SK-N-MC (cell line): ENCODE measurements around the gene FSD1.
"Not testable (repeated sequence)": the region's sequence is repeated elsewhere in the genome, so short reads cannot be mapped to it uniquely, and the experiment has no call there.

Experiments
- DNase-seq: peaks from one replicate; pipeline ENCODE4 v3.0.0-alpha.2; 2011; ENCODE audit warnings: low read depth, low spot score
- H3K27ac ChIP-seq: fragments of 200-600 bp; sonication (generic); 2 replicates; pipeline ENCODE4 v1.5.1; 2016; ENCODE audit warnings: mixed run types
- H3K36me3 ChIP-seq: fragments of 200-600 bp; sonication (generic); 2 replicates; pipeline ENCODE4 v1.6.1; 2017; ENCODE audit warnings: antibody characterized with exemption, low read length, mixed read lengths; ENCODE audit not compliant: insufficient read depth
- H3K4me3 ChIP-seq: fragments of 200-600 bp; sonication (generic); 2 replicates; pipeline ENCODE4 v1.5.1; 2016
- H3K9ac ChIP-seq: fragments of 200-600 bp; sonication (generic); 2 replicates; pipeline ENCODE4 v1.8.0; 2017; ENCODE audit warnings: mixed run types, mixed read lengths; ENCODE audit not compliant: insufficient read length
- H3K9me3 ChIP-seq: fragments of 200-600 bp; sonication (generic); 2 replicates; pipeline ENCODE4 v1.6.1; 2017; ENCODE audit warnings: low read depth, mild to moderate bottlenecking, antibody characterized with exemption, low read length, moderate library complexity, mixed read lengths
- EZH2 ChIP-seq: fragments of 200-600 bp; sonication (generic); IDR thresholded peaks from one replicate; pipeline ENCODE4 v1.6.1; 2017; ENCODE audit warnings: antibody characterized with exemption
- FOXP2 ChIP-seq: optimal IDR thresholded peaks from 2 replicates; pipeline ENCODE3; 2011; ENCODE audit warnings: mild to moderate bottlenecking, moderate library complexity; ENCODE audit not compliant: insufficient read depth; ENCODE audit errors: extremely low read length, control extremely low read depth
- POLR2AphosphoS5 ChIP-seq: IDR thresholded peaks from 2 replicates; pipeline ENCODE4 v1.6.1; 2012; ENCODE audit warnings: mild to moderate bottlenecking, low read depth, low read length, borderline replicate concordance

FSD1 gene

DNA sequence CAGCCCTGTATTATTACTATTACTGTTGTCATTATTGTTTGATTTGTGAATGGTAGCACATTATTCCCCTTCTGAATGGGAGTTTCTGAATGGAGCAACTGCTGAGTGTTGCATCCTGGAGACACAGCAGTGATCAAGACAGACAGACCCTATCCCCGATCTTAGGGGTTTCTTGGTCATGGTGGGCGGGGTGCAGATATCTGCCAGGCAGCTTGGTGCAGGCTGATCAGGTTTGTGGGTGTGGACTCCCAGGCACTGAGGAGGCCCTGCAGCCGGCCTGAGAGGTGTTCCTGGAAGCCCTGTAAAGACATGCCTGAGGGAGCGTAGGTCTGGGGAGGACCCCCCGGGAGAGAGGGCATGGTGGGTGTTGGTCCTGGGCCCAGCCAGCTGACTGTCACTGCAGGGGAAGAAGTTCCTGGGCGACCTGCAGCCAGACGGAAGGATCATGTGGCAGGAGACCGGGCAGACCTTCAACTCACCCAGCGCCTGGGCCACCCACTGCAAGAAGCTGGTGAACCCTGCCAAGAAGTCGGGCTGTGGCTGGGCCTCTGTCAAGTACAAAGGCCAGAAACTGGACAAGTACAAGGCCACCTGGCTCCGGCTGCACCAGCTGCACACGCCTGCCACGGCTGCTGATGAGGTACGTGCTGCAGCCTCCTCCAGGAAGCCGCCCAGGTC, 41.1 kb downstream of the FSD1 start:
- DNase-seq = no peak
- Histone ChIP-seq H3K36me3 (peaks cover 4% of the 10 kb centered on the region; the same call in 1 of the 2 replicates), H3K4me3 (no peak overlapping the region), H3K27ac (no peak overlapping the region), H3K9me3 (no peaks in the 10 kb centered on the region), H3K9ac (no peak overlapping the region)
- TF ChIP-seq POLR2AphosphoS5 = no peak
- no peak for TF ChIP-seq FOXP2
- TF ChIP-seq EZH2 = no peak

DNA sequence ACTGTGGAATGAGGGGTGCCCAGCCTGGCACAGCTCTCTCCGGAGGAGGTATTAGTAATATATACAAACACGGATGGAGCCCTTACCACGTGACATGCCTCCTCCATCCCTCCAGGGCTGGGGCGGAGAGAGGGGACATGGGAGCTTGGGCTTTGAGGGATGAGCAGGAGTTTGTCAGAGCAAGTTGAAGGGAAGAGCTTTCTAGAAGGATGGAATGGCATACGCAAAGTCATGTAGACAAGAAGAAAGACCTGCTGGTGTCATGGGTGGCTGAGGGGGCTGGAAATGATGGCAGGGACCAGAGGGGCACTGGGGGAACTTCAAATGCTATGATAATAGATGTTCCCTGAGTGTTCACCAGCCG, 41.6 kb downstream of the FSD1 start:
- TF ChIP-seq EZH2 = no peak
- TF ChIP-seq FOXP2 = no peak
- H3K27ac ChIP-seq = no peak overlapping the region
- no peak overlapping the region for H3K4me3 ChIP-seq
- no peak for DNase-seq
- H3K36me3 ChIP-seq = peaks cover 4% of the 10 kb centered on the region; the same call in 1 of the 2 replicates
- H3K9me3 ChIP-seq = no peaks in the 10 kb centered on the region
- no peak overlapping the region for H3K9ac ChIP-seq

DNA sequence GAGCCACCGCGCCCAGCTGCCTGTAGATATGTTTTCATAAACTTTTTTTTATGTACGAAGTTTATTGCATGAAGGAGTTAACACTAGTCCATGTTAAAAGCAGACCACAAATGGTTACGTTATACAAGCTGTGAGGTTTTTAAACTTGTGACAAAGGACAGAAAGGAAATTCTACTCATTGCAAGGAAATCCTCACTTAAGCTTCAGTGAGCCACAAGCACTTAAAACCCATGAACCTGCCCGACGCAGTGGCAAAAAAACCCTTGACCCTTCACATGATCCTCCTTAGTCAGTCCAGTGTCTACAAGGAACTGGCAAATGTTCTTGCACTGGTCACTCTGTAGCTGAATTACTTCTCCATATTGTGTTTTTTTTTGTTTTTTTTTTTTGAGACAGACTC, 43.1 kb downstream of the FSD1 start:
- peaks cover 4% of the 10 kb centered on the region; the same call in 1 of the 2 replicates for H3K36me3 ChIP-seq
- no peak for TF ChIP-seq EZH2
- no peak for TF ChIP-seq FOXP2
- no peak for TF ChIP-seq POLR2AphosphoS5
- no peak for DNase-seq

DNA sequence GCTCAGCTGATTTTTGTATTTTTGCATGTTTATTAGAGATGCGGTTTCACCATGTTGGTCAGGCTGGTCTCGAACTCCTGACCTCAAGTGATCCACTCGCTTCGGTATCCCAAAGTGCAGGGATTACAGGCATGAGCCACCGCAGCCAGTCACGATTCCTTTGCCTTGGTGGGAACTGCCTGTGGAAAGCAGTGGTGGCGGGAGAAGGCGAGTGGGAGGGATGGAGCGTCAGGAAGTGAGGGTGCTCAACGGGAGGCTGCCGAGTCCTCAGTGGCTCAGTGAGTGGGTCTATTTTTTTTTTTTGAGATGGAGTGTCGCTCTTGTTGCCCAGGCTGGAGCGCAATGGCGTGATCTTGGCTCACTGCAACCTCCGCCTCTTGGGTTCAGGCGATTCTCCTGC, 44.8 kb downstream of the FSD1 start:
- H3K27ac ChIP-seq, H3K9me3 ChIP-seq, DNase-seq, H3K36me3 ChIP-seq, H3K9ac ChIP-seq, H3K4me3 ChIP-seq: not testable (repeated sequence)

More for the DNA sequence above, 43.1 kb downstream of the FSD1 start:
- Histone ChIP-seq H3K27ac (no peak overlapping the region), H3K9me3 (no peaks in the 10 kb centered on the region), H3K4me3 (no peak overlapping the region), H3K9ac (no peak overlapping the region)

DNA sequence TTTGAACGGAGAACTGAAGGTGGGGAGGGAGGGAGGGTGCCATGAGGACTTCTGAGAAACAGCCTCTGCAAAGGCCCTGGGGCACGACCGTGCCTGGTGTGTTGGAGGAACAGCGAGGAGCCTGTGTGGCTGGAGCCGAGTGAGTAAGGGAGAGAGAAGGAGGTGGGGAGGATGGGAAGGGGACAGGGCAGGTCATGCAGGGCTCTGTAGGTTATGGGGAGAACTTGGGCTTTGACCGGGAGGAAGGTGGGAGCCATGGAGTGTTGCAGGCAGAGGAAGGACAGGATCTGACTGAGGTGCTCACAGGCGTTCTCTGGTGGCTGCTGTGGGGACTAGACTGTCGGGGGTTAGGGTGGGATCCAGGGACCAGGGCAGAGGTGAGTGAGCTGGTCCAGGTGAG, 45.7 kb downstream of the FSD1 start:
- Histone ChIP-seq H3K36me3 (peaks cover 4% of the 10 kb centered on the region; the same call in 1 of the 2 replicates), H3K9ac (no peak overlapping the region), H3K27ac (no peak overlapping the region), H3K4me3 (no peak overlapping the region), H3K9me3 (no peaks in the 10 kb centered on the region)
- no peak for TF ChIP-seq POLR2AphosphoS5
- TF ChIP-seq EZH2 = no peak
- TF ChIP-seq FOXP2 = no peak
- no peak for DNase-seq

DNA sequence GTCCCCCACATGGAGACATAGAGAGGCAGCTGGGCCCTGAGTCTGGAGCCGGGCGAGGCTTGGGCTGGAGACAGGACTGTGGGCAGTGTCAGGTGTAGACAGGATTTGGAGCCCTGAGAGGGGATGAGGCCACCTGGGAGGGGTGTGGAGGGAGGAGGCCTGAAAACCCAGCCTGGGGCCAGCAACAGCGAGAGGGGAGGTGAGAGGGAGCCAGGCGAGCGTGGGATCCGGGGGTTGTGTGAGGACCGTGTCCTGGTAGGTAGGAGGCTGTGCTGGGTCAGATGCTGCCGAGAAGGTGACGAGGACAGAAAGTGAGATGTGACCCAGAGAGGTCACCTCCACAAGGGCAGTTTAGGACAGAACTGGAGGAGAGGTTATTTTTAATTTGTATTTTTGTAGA, 46.3 kb downstream of the FSD1 start:
- no peak for TF ChIP-seq EZH2
- no peak for TF ChIP-seq POLR2AphosphoS5
- TF ChIP-seq FOXP2 = no peak
- no peak overlapping the region for H3K4me3 ChIP-seq
- H3K27ac ChIP-seq = no peak overlapping the region
- peaks cover 4% of the 10 kb centered on the region; the same call in 1 of the 2 replicates for H3K36me3 ChIP-seq
- DNase-seq = no peak
- H3K9me3 ChIP-seq = no peaks in the 10 kb centered on the region
- H3K9ac ChIP-seq = no peak overlapping the region

DNA sequence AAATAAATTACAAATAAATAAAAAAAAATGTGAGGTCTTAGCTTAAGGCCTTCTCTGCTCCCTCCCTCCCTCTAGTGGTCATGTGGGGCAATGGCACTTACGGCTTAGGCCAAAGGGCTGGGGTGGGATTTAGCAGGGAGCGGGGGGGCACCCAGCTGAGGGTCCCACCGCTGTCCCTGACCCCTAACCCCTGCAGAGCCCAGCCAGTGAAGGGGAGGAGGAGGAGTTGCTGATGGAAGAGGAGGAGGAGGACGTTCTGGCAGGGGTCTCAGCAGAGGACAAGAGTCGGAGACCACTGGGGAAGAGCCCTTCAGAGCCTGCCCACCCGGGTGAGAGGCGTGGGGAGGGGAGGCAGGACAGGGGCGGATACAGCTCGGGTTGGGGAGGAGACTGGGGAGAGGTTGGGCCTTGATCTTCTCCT, 48.3 kb downstream of the FSD1 start:
- Histone ChIP-seq H3K9ac (no peak overlapping the region), H3K9me3 (no peaks in the 10 kb centered on the region), H3K4me3 (no peak overlapping the region), H3K36me3 (no peaks in the 10 kb centered on the region), H3K27ac (no peak overlapping the region)
- TF ChIP-seq FOXP2 = no peak
- no peak for TF ChIP-seq EZH2
- TF ChIP-seq POLR2AphosphoS5 = no peak
- DNase-seq = no peak

DNA sequence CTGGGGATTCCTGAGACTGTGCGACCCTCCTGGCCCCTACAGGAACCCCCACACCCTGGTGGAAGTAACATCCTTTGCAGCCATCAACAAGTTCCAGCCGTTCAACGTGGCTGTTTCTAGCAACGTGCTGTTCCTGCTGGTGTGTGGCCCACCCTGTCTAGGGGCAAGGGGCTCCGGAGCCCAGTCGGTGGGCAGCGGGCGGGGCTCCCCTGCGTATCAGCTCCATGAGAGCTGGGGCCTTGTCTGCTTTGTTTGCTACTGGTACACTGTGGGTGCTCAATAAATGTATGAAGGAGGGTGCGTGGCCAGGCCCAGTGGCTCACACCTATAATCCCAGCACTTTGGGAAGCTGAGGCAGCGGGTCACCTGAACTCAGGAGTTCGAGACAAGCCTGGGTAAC, 49.9 kb downstream of the FSD1 start:
- no peaks in the 10 kb centered on the region for H3K36me3 ChIP-seq
- H3K9me3 ChIP-seq = no peaks in the 10 kb centered on the region
- no peak overlapping the region for H3K4me3 ChIP-seq
- H3K27ac ChIP-seq = no peak overlapping the region
- DNase-seq = no peak
- TF ChIP-seq EZH2 (no peak), POLR2AphosphoS5 (no peak), FOXP2 (no peak)
- no peak overlapping the region for H3K9ac ChIP-seq

DNA sequence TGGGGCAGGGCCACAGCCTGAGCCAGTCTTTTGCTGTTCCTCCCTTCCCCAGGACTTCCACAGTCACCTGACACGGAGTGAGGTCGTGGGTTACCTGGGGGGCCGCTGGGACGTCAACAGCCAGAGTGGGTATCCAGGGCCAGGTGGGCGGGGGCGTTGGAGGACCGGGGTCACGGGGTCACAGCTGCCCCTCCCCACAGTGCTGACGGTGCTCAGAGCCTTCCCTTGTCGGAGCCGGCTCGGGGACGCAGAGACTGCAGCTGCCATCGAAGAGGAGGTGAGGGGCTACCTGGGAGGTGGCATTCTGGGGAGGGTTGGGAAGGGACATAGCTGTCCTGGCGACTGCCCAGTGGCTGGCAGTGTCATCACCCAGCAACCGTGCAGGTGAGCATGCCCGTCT, 50.5 kb downstream of the FSD1 start:
- Histone ChIP-seq H3K9ac (no peak overlapping the region), H3K27ac (no peak overlapping the region), H3K36me3 (no peaks in the 10 kb centered on the region; the same call in 1 of the 2 replicates), H3K9me3 (no peaks in the 10 kb centered on the region), H3K4me3 (no peak overlapping the region)
- TF ChIP-seq POLR2AphosphoS5 (no peak), EZH2 (no peak), FOXP2 (no peak)
- no peak for DNase-seq
